Tibial nerve (tissue), 4 donors: ENCODE measurements around the gene NME7. TPM values are rescaled to one million over a fixed set of nuclear protein-coding genes. Genes with fewer than 3 reads are reported as not detected.

Experiments
- DNase-seq, 2 donors: peaks; one replicate each; pipeline ENCODE4 v3.0.0-alpha.2; 2019; ENCODE audit warnings: low spot score in 2 of 2
- H3K27ac ChIP-seq, 4 donors: fragments of 200-600 bp; sonication (generic) in 3 of 4; one replicate each; pipeline ENCODE4 v1.5.1; 2017 to 2019; ENCODE audit warnings: mild to moderate bottlenecking in 1 of 4
- H3K27me3 ChIP-seq, 2 donors: fragments of 200-600 bp; sonication (generic) in 1 of 2; one replicate each; pipeline versions ENCODE4 v1.5.1 to v1.6.0; 2017 to 2019
- H3K36me3 ChIP-seq, 3 donors: fragments of 200-600 bp; sonication (generic); one replicate each; pipeline ENCODE4 v1.5.1; 2018 to 2019
- H3K4me1 ChIP-seq, 4 donors: fragments of 200-600 bp; sonication (generic) in 3 of 4; one replicate each; pipeline ENCODE4 v1.5.1; 2017 to 2019
- H3K4me3 ChIP-seq, 4 donors: fragments of 200-600 bp; sonication (generic) in 3 of 4; one replicate each; pipeline ENCODE4 v1.5.1; 2017 to 2019; ENCODE audit warnings: mild to moderate bottlenecking in 1 of 4, moderate library complexity in 1 of 4
- H3K9me3 ChIP-seq, 4 donors: fragments of 200-600 bp; sonication (generic) in 3 of 4; one replicate each; pipeline ENCODE4 v1.5.1; 2017 to 2019
- EP300 ChIP-seq, 2 donors: sonication (generic); formaldehyde crosslinking; IDR thresholded peaks; one replicate each; pipeline ENCODE4 v1.6.1; 2017; ENCODE audit warnings: antibody characterized with exemption in 2 of 2, mild to moderate bottlenecking in 1 of 2
- POLR2A ChIP-seq, 2 donors: fragments of 450-650 bp; IDR thresholded peaks; one replicate each; pipeline ENCODE4 v1.6.1; 2017; ENCODE audit warnings: antibody characterized with exemption in 2 of 2, mild to moderate bottlenecking in 2 of 2, moderate library complexity in 2 of 2
- WGBS, 2 donors: methylation state at CpG; one replicate each; pipeline ENCODE4 v1.1.5; 2018; 5-methylcytosine and 5-hydroxymethylcytosine counted together
- total RNA-seq, 4 donors: library from RNA; depleted of rRNA; stranded (reverse); fragments of >200 nt; gene quantifications; one replicate each; pipeline ENCODE4 v1.1.0, GENCODE V29; 2016
- TF ChIP-seq, protein P1 (sequence below), 5 experiments: fragments of 200-600 bp in 3 of 5; fragments of 450-650 bp in 2 of 5; sonication (generic) in 3 of 5; IDR thresholded peaks; one replicate each; pipeline ENCODE4 v1.5.1; 2016 to 2019; ENCODE audit warnings: antibody characterized with exemption in 5 of 5, mild to moderate bottlenecking in 3 of 5, moderate library complexity in 2 of 5

Gene NME7
- total RNA-seq, 4 donors from 2014 or later: 8.2 to 26.2 (median 17.5) TPM

GRCh38 chr1:169329383-169329782, 38.2 kb downstream of the NME7 start:
- H3K9me3 ChIP-seq: peaks cover 0 to 29% (median 9%) of the 10 kb centered on the region in 4 donors
- peaks cover 0 to 12% (median 0%) of the 10 kb centered on the region in 4 donors for H3K4me1 ChIP-seq
- DNase-seq: no peak
- 94 to 98% methylated on average over 1 of the region's 1 CpG for WGBS, 2 donors
- H3K36me3 ChIP-seq: peaks cover 0 to 16% (median 0%) of the 10 kb centered on the region in 3 donors
- H3K4me3 ChIP-seq: no peak overlapping the region
- no peaks in the 10 kb centered on the region for H3K27me3 ChIP-seq
- TF ChIP-seq POLR2A (IDR thresholded peaks at IDR 0.05): no peak
- no peak for TF ChIP-seq EP300 (IDR thresholded peaks at IDR 0.05)
- TF ChIP-seq, protein P1, sequence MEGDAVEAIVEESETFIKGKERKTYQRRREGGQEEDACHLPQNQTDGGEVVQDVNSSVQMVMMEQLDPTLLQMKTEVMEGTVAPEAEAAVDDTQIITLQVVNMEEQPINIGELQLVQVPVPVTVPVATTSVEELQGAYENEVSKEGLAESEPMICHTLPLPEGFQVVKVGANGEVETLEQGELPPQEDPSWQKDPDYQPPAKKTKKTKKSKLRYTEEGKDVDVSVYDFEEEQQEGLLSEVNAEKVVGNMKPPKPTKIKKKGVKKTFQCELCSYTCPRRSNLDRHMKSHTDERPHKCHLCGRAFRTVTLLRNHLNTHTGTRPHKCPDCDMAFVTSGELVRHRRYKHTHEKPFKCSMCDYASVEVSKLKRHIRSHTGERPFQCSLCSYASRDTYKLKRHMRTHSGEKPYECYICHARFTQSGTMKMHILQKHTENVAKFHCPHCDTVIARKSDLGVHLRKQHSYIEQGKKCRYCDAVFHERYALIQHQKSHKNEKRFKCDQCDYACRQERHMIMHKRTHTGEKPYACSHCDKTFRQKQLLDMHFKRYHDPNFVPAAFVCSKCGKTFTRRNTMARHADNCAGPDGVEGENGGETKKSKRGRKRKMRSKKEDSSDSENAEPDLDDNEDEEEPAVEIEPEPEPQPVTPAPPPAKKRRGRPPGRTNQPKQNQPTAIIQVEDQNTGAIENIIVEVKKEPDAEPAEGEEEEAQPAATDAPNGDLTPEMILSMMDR (IDR thresholded peaks at IDR 0.05): no peak
- H3K27ac ChIP-seq: no peak overlapping the region

GRCh38 chr1:169327875-169328274, 39.7 kb downstream of the NME7 start:
- Histone ChIP-seq H3K9me3 (peaks cover 0 to 29% (median 9%) of the 10 kb centered on the region in 4 donors), H3K36me3 (peaks cover 0 to 17% (median 0%) of the 10 kb centered on the region in 3 donors), H3K4me3 (no peak overlapping the region), H3K4me1 (peaks cover 0 to 15% (median 0%) of the 10 kb centered on the region in 4 donors), H3K27me3 (no peaks in the 10 kb centered on the region), H3K27ac (no peak overlapping the region)
- TF ChIP-seq, protein P1 (IDR thresholded peaks at IDR 0.05): no peak
- TF ChIP-seq EP300 (IDR thresholded peaks at IDR 0.05): no peak
- TF ChIP-seq POLR2A (IDR thresholded peaks at IDR 0.05): no peak
- WGBS, 2 donors: 83 to 97% methylated on average over 2 of the region's 2 CpGs
- DNase-seq: no peak

- H3K27ac ChIP-seq: no peak overlapping the region
- H3K4me1 ChIP-seq: peaks cover 0 to 15% (median 0%) of the 10 kb centered on the region in 4 donors
- H3K4me3 ChIP-seq: no peak overlapping the region
- TF ChIP-seq POLR2A (IDR thresholded peaks at IDR 0.05) (no peak), EP300 (IDR thresholded peaks at IDR 0.05) (no peak)
- TF ChIP-seq, protein P1 (IDR thresholded peaks at IDR 0.05): no peak
- H3K36me3 ChIP-seq: peaks cover 0 to 10% (median 0%) of the 10 kb centered on the region in 3 donors
- peaks cover 0 to 21% (median 7%) of the 10 kb centered on the region in 4 donors for H3K9me3 ChIP-seq
- no peaks in the 10 kb centered on the region for H3K27me3 ChIP-seq
- no peak for DNase-seq
Observed at GRCh38 chr1:169326956-169327268, 40.7 kb downstream of the NME7 start.

DNA sequence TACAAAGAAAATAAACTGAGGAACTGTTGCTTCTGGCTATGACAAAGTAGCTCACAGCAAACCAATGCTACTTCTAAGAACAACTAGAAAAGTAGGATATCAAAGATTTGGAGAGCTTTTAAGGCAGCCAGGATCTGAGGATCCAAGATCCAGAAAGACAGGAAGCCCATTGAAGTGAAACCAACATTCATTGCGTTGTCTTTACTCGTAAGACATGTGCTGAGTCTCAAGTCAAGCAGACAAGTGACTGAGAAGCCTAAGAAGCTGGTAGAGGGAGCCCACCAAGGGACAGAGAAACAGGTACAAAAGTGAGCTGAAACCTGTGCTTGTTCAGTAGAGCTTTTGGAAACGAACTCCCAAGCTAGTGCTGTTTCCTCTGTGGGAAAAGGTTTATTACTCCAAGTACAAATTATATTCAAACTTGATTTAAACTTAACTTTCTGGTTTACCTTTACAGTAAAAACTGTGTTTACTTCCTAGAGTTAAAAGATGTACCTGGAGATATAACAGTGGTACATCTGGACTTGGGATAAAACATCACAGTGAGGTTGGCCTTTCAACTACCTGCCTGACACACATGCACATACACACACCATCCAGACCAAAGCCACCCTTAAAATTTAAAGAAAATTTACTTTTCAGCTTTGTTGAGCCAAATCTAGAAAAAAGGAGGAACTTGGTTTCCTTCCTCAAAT, 41.2 kb downstream of the NME7 start:
- H3K4me1 ChIP-seq: peaks cover 0 to 15% (median 0%) of the 10 kb centered on the region in 4 donors
- H3K9me3 ChIP-seq: peaks cover 0 to 19% (median 5%) of the 10 kb centered on the region in 4 donors
- TF ChIP-seq, protein P1 (IDR thresholded peaks at IDR 0.05): no peak
- TF ChIP-seq POLR2A (IDR thresholded peaks at IDR 0.05) (no peak), EP300 (IDR thresholded peaks at IDR 0.05) (no peak)
- H3K27ac ChIP-seq: no peak overlapping the region
- no peak for DNase-seq
- WGBS, 2 donors: 79 to 80% methylated on average over 3 of the region's 3 CpGs
- peaks cover 0 to 8% (median 0%) of the 10 kb centered on the region in 3 donors for H3K36me3 ChIP-seq
- no peak overlapping the region for H3K4me3 ChIP-seq
- H3K27me3 ChIP-seq: no peaks in the 10 kb centered on the region

GRCh38 chr1:169325117-169325516, 42.5 kb downstream of the NME7 start:
- TF ChIP-seq POLR2A (IDR thresholded peaks at IDR 0.05) (no peak), EP300 (IDR thresholded peaks at IDR 0.05) (no peak)
- TF ChIP-seq, protein P1 (IDR thresholded peaks at IDR 0.05): no peak
- H3K27ac ChIP-seq: no peak overlapping the region
- no peak for DNase-seq
- peaks cover 0 to 5% (median 0%) of the 10 kb centered on the region in 3 donors for H3K36me3 ChIP-seq
- peaks cover 0 to 7% (median 2%) of the 10 kb centered on the region in 4 donors for H3K9me3 ChIP-seq
- WGBS, 2 donors: 63 to 73% methylated on average over 1 of the region's 1 CpG
- H3K4me1 ChIP-seq: peaks cover 0 to 15% (median 0%) of the 10 kb centered on the region in 4 donors
- no peaks in the 10 kb centered on the region for H3K27me3 ChIP-seq
- no peak overlapping the region for H3K4me3 ChIP-seq
